Mucosa of stomach (tissue), 1 donor: ENCODE data around the gene CCL28.
"Not testable (repeated sequence)": the region's sequence is repeated elsewhere in the genome, so short reads cannot be mapped to it uniquely, and the experiment has no call there.

Source experiments
- H3K27me3 ChIP-seq: one replicate; pipeline ENCODE4 v1.7.0; 2013; ENCODE audit warnings: mild to moderate bottlenecking, low read length; ENCODE audit not compliant: control insufficient read depth, insufficient read depth
- H3K36me3 ChIP-seq: one replicate; pipeline ENCODE4 v1.7.0; 2013; ENCODE audit warnings: low read length; ENCODE audit not compliant: control insufficient read depth, insufficient read depth
- H3K4me1 ChIP-seq: one replicate; pipeline ENCODE4 v1.7.0; 2013; ENCODE audit warnings: mild to moderate bottlenecking, low read length; ENCODE audit not compliant: control insufficient read depth, insufficient read depth
- H3K4me3 ChIP-seq: one replicate; pipeline ENCODE4 v1.7.0; 2013; ENCODE audit warnings: low read length
- H3K9ac ChIP-seq: one replicate; pipeline ENCODE4 v1.7.0; 2013; ENCODE audit warnings: mild to moderate bottlenecking, low read length, moderate library complexity
- H3K9me3 ChIP-seq: one replicate; pipeline ENCODE4 v1.7.0; 2013; ENCODE audit warnings: mild to moderate bottlenecking, low read length, moderate library complexity; ENCODE audit not compliant: control insufficient read depth
- donor health status: Pancreatic carcinoma.

Gene CCL28

DNA sequence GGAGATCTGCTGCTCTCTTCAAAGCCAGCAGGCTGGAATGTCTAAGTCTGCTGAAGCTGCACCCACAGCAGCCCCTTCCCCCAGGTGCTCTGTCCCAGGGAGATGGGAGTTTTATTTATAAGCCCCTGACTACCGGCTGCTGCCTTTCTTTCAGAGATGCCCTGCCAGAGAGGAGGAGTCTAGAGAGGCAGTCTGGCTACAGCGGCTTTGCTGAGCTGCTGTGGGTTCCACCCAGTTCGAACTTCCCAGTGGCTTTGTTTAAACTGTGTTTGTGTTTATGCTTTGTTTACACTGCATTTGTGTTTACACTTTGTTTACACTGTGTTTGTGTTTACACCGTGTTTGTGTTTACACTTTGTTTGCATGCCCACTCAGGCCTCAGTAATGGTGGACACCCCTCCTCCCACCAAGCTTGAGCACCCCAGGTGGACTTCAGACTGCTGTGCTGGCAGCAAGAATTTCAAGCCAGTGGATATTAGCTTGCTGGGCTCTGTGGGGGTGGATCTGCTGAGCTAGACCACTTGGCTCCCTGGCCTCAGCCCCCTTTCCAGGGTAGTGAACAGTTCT, 45.4 kb downstream of the CCL28 start:
- not testable (repeated sequence) for H3K4me3 ChIP-seq, H3K9me3 ChIP-seq, H3K36me3 ChIP-seq, H3K4me1 ChIP-seq, H3K9ac ChIP-seq, H3K27me3 ChIP-seq

DNA sequence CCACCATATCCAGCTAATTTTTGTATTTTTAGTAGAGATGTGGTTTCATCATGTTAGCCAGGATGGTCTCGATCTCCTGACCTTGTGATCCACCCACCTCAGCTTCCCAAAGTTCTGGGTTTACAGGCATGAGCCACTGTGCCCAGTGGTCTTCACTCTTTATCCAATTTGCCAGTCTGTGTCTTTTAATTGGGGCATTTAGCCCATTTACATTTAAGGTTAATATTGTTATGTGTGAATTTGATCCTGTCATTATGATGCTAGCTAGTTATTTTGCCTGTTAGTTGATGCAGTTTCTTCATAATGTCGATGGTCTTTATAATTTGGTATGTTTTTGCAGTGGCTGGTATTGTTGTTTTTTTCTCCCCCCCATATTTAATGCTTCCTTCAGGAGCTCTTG, 47.0 kb downstream of the CCL28 start:
- not testable (repeated sequence) for H3K36me3 ChIP-seq, H3K27me3 ChIP-seq, H3K9ac ChIP-seq, H3K9me3 ChIP-seq, H3K4me1 ChIP-seq, H3K4me3 ChIP-seq

DNA sequence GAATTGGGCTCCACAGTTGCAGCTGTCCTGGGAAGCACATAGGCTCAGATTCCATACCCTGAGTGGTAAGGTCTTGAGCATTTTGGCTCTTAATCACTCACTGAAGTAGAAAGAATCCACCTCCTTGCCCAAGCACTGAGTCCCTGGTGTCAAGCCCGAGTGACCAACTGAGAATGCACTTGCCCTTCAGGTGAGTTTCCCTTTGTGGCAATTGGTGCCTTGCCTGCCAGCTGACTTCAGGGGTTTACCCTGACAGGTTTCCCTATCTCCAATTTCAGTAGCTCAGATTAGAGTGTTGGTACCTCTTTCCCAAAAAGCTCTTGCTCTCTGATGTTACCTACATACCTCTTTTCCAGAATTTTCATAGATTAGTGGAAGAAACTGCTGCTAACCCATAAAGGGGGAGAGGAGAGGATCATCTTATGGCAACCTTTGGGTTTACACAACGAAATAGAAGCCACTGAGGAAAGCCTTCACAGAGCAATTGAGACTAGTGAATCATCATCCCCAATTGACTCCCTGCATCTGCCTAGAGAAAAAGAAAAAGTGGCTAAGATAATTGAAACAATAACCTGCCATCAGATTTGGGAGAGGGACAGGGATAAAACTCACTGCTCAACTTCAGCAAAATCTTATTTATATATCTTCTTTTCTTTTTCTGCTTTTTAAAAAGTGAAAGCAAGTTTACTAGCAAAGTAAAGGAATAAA, 48.6 kb downstream of the CCL28 start:
- Histone ChIP-seq H3K4me1 (no peaks in the 10 kb centered on the region), H3K36me3 (no peaks in the 10 kb centered on the region), H3K4me3 (no peak overlapping the region), H3K9me3 (no peaks in the 10 kb centered on the region), H3K9ac (no peak overlapping the region), H3K27me3 (no peaks in the 10 kb centered on the region)

DNA sequence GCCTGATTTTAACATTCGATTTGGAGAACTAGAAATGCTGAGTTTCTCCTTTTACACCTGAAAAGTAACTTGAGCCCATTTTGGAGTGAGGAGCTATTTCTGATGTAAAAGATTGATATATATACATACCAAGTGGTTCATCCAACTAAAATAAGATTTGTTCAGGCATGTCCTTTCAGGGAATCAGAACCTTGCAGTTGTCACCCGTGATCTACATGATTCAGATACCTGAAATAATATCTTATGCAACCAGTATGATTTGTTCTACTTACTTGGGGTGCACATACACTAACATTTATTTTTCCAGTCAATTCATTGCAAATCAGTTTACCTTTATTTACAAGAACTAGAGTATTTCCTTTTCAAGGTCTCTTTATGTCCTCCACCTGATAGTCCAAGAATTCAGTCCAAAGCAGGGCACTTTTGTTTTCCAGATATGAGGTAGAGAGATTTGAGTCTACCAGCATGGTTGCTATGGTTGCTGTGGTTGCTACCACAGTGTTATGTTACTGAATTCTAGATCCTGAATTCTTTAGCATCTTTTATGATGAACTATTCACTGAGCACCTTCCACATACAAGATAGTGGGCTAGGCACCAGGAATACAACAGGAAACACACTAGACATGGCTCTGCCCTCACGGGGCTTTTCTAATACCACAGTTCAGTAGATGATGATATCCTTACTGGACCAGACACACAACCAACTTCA, 49.3 kb downstream of the CCL28 start:
- Histone ChIP-seq H3K4me1 (no peaks in the 10 kb centered on the region), H3K27me3 (no peaks in the 10 kb centered on the region), H3K4me3 (no peak overlapping the region), H3K36me3 (no peaks in the 10 kb centered on the region), H3K9me3 (no peaks in the 10 kb centered on the region), H3K9ac (no peak overlapping the region)

DNA sequence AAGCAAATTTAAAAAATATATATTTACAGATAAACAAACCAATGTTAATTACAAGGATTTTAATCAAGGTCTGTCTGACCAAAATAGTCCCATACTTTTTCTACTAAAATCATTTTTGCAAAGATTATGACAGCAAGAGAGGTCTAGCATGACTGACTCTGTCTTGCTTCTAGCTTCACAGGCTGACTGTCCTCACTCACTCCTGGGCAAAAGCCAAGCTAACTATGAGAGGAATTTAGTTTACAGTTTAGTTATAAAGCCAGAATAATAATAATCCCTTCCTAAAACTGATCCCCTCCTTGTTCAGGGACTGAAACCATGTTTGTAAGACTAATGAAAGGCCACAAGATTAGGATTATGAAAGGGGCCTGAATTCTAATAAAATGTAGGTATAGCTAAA, 53.5 kb downstream of the CCL28 start:
- Histone ChIP-seq H3K9me3 (no peaks in the 10 kb centered on the region), H3K4me3 (no peak overlapping the region), H3K36me3 (no peaks in the 10 kb centered on the region), H3K4me1 (no peaks in the 10 kb centered on the region), H3K27me3 (no peaks in the 10 kb centered on the region), H3K9ac (no peak overlapping the region)

DNA sequence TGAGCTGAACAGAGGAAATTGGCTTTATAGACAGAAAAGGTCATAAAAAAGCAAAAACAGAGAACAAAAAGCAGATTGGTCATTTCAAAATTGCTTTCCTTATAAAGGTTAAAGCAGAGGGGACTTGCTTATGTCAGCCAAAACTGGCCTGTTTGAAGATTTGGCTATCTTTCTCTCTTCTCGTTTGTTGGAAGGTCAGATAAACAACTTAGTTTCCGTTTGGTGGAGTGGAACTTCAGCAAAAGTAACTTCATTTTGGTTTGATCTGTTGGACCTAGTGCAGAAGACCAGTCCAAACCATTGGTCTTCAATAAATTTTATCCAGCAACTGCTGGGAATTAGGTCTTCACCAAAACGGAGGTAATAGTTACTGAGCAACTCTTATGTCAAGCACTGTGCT, 53.9 kb downstream of the CCL28 start:
- Histone ChIP-seq H3K27me3 (no peaks in the 10 kb centered on the region), H3K4me1 (no peaks in the 10 kb centered on the region), H3K36me3 (no peaks in the 10 kb centered on the region), H3K4me3 (no peak overlapping the region), H3K9ac (no peak overlapping the region), H3K9me3 (no peaks in the 10 kb centered on the region)

DNA sequence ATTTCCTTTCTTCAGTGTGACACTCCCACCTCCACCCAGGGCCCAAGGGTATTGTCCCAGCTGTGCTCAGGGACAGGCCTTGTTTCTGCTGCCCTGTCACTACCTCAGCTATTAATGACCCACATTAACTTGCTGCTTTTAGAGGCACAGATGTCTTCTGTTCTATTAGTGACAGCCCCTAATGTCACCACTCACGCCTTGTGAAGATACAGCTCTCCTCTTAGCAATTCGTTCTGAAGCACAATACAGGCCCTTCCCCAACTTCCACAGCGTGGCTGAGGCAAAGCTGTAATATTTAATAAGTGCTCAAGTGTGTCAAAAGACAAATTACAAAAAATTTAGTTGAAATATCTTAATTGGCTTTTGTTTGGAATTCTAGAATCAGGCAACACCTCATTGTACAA, 54.3 kb downstream of the CCL28 start:
- H3K9me3 ChIP-seq = no peaks in the 10 kb centered on the region
- H3K9ac ChIP-seq = no peak overlapping the region
- H3K36me3 ChIP-seq = no peaks in the 10 kb centered on the region
- no peak overlapping the region for H3K4me3 ChIP-seq
- no peaks in the 10 kb centered on the region for H3K4me1 ChIP-seq
- H3K27me3 ChIP-seq = no peaks in the 10 kb centered on the region

DNA sequence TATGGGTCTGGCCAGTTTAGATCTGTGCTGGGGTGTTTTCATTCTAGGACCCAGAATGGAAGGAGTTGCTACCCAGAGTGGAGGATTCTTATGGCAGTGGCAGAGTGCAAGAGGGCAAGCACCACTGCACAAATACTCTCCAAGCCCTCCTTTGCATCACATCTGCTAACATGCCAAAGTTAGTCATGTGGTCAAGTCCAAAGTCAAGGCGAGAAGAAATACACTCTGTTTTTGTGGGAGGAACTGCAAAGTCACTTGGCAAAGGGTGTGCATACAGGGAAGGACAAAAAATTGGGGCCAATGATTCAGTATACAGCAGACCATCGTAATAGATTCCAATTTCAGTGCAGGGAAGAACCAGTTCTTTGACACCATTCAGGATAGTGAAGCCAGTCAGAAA, 55.1 kb downstream of the CCL28 start:
- no peak overlapping the region for H3K4me3 ChIP-seq
- no peak overlapping the region for H3K9ac ChIP-seq
- H3K36me3 ChIP-seq = no peaks in the 10 kb centered on the region
- H3K9me3 ChIP-seq = no peaks in the 10 kb centered on the region
- no peaks in the 10 kb centered on the region for H3K4me1 ChIP-seq
- no peaks in the 10 kb centered on the region for H3K27me3 ChIP-seq

DNA sequence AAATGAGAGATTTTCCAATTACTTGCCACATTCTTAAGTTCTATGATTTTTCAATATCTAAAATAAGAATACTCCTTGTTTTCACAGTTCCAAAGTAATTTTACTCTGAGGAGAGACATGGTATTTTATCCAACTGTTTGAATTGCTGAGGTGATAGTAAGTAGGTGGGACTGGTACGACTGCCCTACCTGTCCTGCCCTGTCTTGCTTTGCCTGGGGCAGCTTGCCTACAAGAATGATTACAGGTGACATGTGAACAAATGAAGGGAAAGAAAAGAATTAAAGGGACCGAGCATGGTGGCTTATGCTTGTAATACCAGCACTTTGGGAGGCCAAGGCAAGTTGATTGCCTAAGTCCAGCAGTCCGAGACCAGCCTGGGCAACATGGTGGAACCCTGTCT, 57.4 kb downstream of the CCL28 start:
- H3K4me3 ChIP-seq = no peak overlapping the region
- H3K36me3 ChIP-seq = no peaks in the 10 kb centered on the region
- peaks cover 5% of the 10 kb centered on the region for H3K27me3 ChIP-seq
- no peaks in the 10 kb centered on the region for H3K9me3 ChIP-seq
- H3K4me1 ChIP-seq = no peaks in the 10 kb centered on the region
- H3K9ac ChIP-seq = no peak overlapping the region

DNA sequence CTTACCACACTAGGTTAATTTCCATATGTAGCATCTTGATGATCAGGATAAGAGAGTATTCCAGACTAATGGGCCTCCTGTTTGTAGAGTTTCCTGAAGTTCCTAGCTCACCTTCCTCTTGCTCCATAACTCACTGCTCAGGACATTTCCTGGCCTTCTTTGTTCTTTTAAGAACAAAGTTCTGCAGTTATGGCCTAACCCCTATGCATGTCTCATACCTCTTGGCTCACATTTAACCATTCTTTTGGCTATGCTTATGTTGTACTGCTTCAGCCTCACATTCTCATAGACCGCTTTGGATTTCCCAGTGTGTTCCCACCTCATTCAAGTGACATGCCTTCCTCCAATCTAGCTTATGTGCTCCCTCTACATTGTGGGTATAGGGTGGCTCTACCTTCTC, 58.5 kb downstream of the CCL28 start:
- no peaks in the 10 kb centered on the region for H3K9me3 ChIP-seq
- H3K27me3 ChIP-seq = peaks cover 5% of the 10 kb centered on the region

DNA sequence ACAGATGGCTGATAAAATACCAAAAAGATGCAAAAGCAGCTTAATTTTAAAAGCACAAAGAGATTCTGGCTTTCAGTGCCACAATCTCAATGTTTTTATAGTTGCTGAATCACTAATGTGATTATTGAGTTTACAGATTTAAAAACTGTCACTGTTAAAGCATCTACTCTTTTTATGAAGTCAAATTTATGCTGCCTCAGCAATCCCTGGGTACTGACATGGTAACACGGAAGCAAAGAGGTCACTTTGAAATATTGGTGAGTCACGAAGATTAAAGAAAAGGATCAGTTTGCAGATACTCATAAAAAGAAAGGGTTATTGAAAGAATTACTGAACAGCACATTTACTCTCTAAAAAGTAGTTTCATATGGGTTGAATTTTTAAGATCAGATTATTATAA, 59.3 kb downstream of the CCL28 start:
- H3K4me1 ChIP-seq = no peaks in the 10 kb centered on the region
- H3K27me3 ChIP-seq = peaks cover 5% of the 10 kb centered on the region
- H3K36me3 ChIP-seq = no peaks in the 10 kb centered on the region
- H3K9ac ChIP-seq = no peak overlapping the region
- no peak overlapping the region for H3K4me3 ChIP-seq
- H3K9me3 ChIP-seq = no peaks in the 10 kb centered on the region

More for the DNA sequence above, 58.5 kb downstream of the CCL28 start:
- Histone ChIP-seq H3K36me3 (no peaks in the 10 kb centered on the region), H3K4me3 (no peak overlapping the region), H3K4me1 (no peaks in the 10 kb centered on the region), H3K9ac (no peak overlapping the region)

DNA sequence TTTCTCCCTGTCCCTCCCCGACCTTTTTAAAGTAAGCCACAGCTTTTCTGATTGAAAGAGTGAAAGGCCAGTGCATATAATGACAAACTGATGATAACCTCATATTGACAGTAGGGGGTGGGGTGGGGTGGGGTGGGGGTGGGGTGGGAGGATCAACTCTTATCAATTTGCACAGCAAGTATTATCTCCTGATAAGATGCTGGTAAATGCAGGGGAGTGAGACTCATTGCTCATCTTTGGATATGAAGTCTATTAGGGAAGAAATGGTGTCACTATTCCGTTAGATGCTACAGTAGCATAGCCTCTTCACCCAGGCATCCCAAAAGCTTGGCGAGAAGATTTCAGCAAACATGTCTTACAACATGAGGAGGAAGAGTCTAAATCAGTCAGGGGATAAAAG, 60.1 kb downstream of the CCL28 start:
- Histone ChIP-seq H3K27me3 (peaks cover 5% of the 10 kb centered on the region), H3K4me1 (no peaks in the 10 kb centered on the region), H3K9ac (no peak overlapping the region), H3K4me3 (no peak overlapping the region), H3K36me3 (no peaks in the 10 kb centered on the region), H3K9me3 (no peaks in the 10 kb centered on the region)
